Caki2 (cell line): ENCODE results near the gene KAT6B. TPM values are rescaled to one million over a fixed set of nuclear protein-coding genes. Genes with fewer than 3 reads are reported as not detected.

Source experiments
- DNase-seq: peaks from one replicate; pipeline ENCODE4 v3.0.0-alpha.2; 2015; ENCODE audit warnings: low read depth
- in situ Hi-C: cut with HindIII; loops from 2 replicates; pipeline ENCODE4 v1.10.0; 2016; ENCODE audit warnings: low sequenced_read_pairs, low pct_unique_long_range_greater_than_20kb, mixed read lengths
- total RNA-seq: library from RNA; depleted of rRNA; stranded (reverse); fragments of >200 nt; shearing (Covaris generic); gene quantifications from 2 replicates; pipeline ENCODE4 v1.2.3, GENCODE V29; 2014; ENCODE audit warnings: low replicate concordance

The KAT6B gene
- total RNA-seq, 1 experiment from 2014 or later: 7.9 TPM

GRCh38 chr10:74987339-74988053 is 161.1 kb downstream of the KAT6B start:
- DNase-seq: no peak
- in situ Hi-C loops: no loop called here

GRCh38 chr10:74988054-74988775 is 161.8 kb downstream of the KAT6B start:
- no peak for DNase-seq
- in situ Hi-C loops: no loop called here

GRCh38 chr10:74988832-74989561 is 162.6 kb downstream of the KAT6B start:
- no peak for DNase-seq

GRCh38 chr10:74991435-74991834 is 165.0 kb downstream of the KAT6B start:
- peak; percentile 57 for DNase-seq

More at GRCh38 chr10:74988832-74989561, 162.6 kb downstream of the KAT6B start:
- in situ Hi-C loops: no loop called here

GRCh38 chr10:74992068-74992467 is 165.7 kb downstream of the KAT6B start:
- in situ Hi-C loops: no loop called here
- no peak for DNase-seq

More at GRCh38 chr10:74991435-74991834, 165.0 kb downstream of the KAT6B start:
- in situ Hi-C loops: no loop called here

- in situ Hi-C loops: no loop called here
- no peak for DNase-seq
Measured at GRCh38 chr10:74993649-74994048, 167.2 kb downstream of the KAT6B start.

- DNase-seq: no peak
- in situ Hi-C loops: no loop called here
Measured at GRCh38 chr10:74994854-74995253, 168.5 kb downstream of the KAT6B start.

GRCh38 chr10:74995806-74996205 is 169.4 kb downstream of the KAT6B start:
- DNase-seq: no peak
- in situ Hi-C loops: no loop called here

GRCh38 chr10:74997163-74997562 is 170.8 kb downstream of the KAT6B start:
- in situ Hi-C loops: no loop called here
- no peak for DNase-seq

- DNase-seq: no peak
- in situ Hi-C loops: no loop called here
Measured at GRCh38 chr10:75000748-75001321, 174.4 kb downstream of the KAT6B start.

- in situ Hi-C loops: no loop called here
- DNase-seq: no peak
Measured at GRCh38 chr10:75001715-75002350, 175.4 kb downstream of the KAT6B start.

- in situ Hi-C loops: no loop called here
- DNase-seq: no peak
Measured at GRCh38 chr10:75002351-75002725, 175.9 kb downstream of the KAT6B start.

GRCh38 chr10:75002967-75003594 is 176.7 kb downstream of the KAT6B start:
- in situ Hi-C loops: no loop called here
- no peak for DNase-seq

GRCh38 chr10:75003891-75004290 is 177.5 kb downstream of the KAT6B start:
- in situ Hi-C loops: no loop called here
- no peak for DNase-seq

GRCh38 chr10:75007646-75008045 is 181.2 kb downstream of the KAT6B start:
- in situ Hi-C loops: no loop called here
- DNase-seq: no peak

GRCh38 chr10:75008952-75009351 is 182.6 kb downstream of the KAT6B start:
- in situ Hi-C loops: no loop called here
- DNase-seq: no peak

- in situ Hi-C loops: no loop called here
- DNase-seq: no peak
Measured at GRCh38 chr10:75009426-75009825, 183.0 kb downstream of the KAT6B start.

- in situ Hi-C loops: no loop called here
- no peak for DNase-seq
Measured at GRCh38 chr10:75010373-75010772, 184.0 kb downstream of the KAT6B start.
